Right lobe of liver (tissue), 6 donors: ENCODE data around the gene KIF6. TPM values are rescaled to one million over a fixed set of nuclear protein-coding genes. Genes with fewer than 3 reads are reported as not detected.

ENCODE experiments used
- ATAC-seq, 4 donors: fragments of 200-7000 bp; cut with Tn5 transposase; one replicate each; pipeline ENCODE4 v1.9.1; 2020; ENCODE audit warnings: mild to moderate bottlenecking in 4 of 4, moderate library complexity in 4 of 4
- DNase-seq, 3 donors: peaks; one replicate each; pipeline ENCODE4 v3.0.0-alpha.2; 2020
- H3K27ac ChIP-seq, 3 donors: fragments of 200-600 bp; one replicate each; pipeline ENCODE4 v1.8.0; 2022
- H3K27me3 ChIP-seq, 2 donors: fragments of 200-600 bp; one replicate each; pipeline ENCODE4 v1.8.0; 2022
- H3K36me3 ChIP-seq, 4 donors: fragments of 200-600 bp; sonication (generic) in 1 of 4; one replicate each; pipeline versions ENCODE4 v1.5.1 to v1.8.0; 2017 to 2022; ENCODE audit warnings: control low read depth in 1 of 4
- H3K4me1 ChIP-seq, 4 donors: fragments of 200-600 bp; sonication (generic) in 1 of 4; one replicate each; pipeline versions ENCODE4 v1.5.1 to v1.8.0; 2017 to 2022; ENCODE audit warnings: control low read depth in 1 of 4
- H3K4me3 ChIP-seq, 3 donors: fragments of 200-600 bp; one replicate each; pipeline ENCODE4 v1.8.0; 2022
- H3K9me3 ChIP-seq, 4 donors: fragments of 200-600 bp; sonication (generic) in 1 of 4; one replicate each; pipeline versions ENCODE4 v1.5.1 to v1.8.0; 2017 to 2022; ENCODE audit warnings: control low read depth in 1 of 4
- POLR2A ChIP-seq: fragments of 450-650 bp; IDR thresholded peaks from one replicate; pipeline ENCODE4 v1.6.1; 2017; ENCODE audit warnings: antibody characterized with exemption, mild to moderate bottlenecking
- WGBS: methylation state at CpG from one replicate; pipeline ENCODE4 v1.1.6; 2018; ENCODE audit warnings: low coverage, low lambda C conversion rate; ENCODE audit not compliant: insufficient coverage; ENCODE audit errors: missing lambda C conversion rate; 5-methylcytosine and 5-hydroxymethylcytosine counted together
- intact Hi-C, 2 donors: fragments of 100-400 bp; cut with DNase I; formaldehyde crosslinking; loops; one replicate each; pipeline versions ENCODE4 v1.11.2 to v1.14.1; 2022
- total RNA-seq, 6 experiments: library from RNA; depleted of rRNA in 2 of 6; stranded (reverse); fragments of >200 nt in 2 of 6; fragmentation: NEBNext Ultra II Directional in 3 of 6; extraction: Animal tissue kit (Norgen Biotek cat#: 25700) in 3 of 6; gene quantifications; one replicate each; pipeline versions ENCODE4 v1.1.0 to v1.2.4, GENCODE V29; 2016 to 2023
- TF ChIP-seq, protein P1 (sequence below), 4 donors: fragments of 200-600 bp in 3 of 4; fragments of 450-650 bp in 1 of 4; IDR thresholded peaks; one replicate each; pipeline versions ENCODE4 v1.5.1 to v1.8.0; 2016 to 2022; ENCODE audit warnings: antibody characterized with exemption in 4 of 4, mild to moderate bottlenecking in 2 of 4
- donor health status: DM: no; HTN: yes; CAD: no.
- donor health status: DM: no; HTN: no; CAD: no.
- donor health status: DM: no; HTN: no; CAD: no.
- donor health status: DM: no; HTN: yes; CAD: no.
- donor health status: DM: no; HTN: yes; CAD: no.

Gene KIF6
- total RNA-seq, 6 experiments from 2014 or later, result 0.18 to 0.83 (median 0.37) TPM; not detected in 2

DNA sequence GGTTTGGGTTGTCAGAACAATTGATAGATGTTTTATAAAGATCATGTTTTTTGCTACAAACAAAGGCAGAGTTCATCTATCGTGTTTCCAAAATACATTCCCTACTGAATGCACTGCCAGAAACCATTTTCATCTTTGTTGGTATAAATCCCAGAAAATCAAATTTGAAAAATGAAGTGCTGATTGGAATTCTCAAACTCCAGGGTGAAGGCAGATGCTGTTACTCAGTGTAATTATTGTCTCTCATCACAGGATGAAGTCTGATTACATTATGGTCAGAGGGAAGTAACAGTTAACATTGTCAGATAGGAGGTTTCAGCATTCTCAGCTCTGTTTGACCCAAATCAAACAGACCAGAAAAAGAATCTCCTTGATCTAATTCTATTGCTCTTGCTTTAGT, 204.3 kb downstream of the KIF6 start:
- TF ChIP-seq, protein P1, sequence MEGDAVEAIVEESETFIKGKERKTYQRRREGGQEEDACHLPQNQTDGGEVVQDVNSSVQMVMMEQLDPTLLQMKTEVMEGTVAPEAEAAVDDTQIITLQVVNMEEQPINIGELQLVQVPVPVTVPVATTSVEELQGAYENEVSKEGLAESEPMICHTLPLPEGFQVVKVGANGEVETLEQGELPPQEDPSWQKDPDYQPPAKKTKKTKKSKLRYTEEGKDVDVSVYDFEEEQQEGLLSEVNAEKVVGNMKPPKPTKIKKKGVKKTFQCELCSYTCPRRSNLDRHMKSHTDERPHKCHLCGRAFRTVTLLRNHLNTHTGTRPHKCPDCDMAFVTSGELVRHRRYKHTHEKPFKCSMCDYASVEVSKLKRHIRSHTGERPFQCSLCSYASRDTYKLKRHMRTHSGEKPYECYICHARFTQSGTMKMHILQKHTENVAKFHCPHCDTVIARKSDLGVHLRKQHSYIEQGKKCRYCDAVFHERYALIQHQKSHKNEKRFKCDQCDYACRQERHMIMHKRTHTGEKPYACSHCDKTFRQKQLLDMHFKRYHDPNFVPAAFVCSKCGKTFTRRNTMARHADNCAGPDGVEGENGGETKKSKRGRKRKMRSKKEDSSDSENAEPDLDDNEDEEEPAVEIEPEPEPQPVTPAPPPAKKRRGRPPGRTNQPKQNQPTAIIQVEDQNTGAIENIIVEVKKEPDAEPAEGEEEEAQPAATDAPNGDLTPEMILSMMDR (IDR thresholded peaks at IDR 0.05), result no peak
- no peak for TF ChIP-seq POLR2A
- 55% methylated on average over 1 of the region's 1 CpG for WGBS
- intact Hi-C loops, result no loop called here
- no peak for DNase-seq
- Histone ChIP-seq H3K36me3 (no peaks in the 10 kb centered on the region), H3K4me3 (no peak overlapping the region), H3K27ac (no peak overlapping the region), H3K4me1 (no peaks in the 10 kb centered on the region), H3K9me3 (no peaks in the 10 kb centered on the region), H3K27me3 (no peaks in the 10 kb centered on the region)
- ATAC-seq, result no peak

DNA sequence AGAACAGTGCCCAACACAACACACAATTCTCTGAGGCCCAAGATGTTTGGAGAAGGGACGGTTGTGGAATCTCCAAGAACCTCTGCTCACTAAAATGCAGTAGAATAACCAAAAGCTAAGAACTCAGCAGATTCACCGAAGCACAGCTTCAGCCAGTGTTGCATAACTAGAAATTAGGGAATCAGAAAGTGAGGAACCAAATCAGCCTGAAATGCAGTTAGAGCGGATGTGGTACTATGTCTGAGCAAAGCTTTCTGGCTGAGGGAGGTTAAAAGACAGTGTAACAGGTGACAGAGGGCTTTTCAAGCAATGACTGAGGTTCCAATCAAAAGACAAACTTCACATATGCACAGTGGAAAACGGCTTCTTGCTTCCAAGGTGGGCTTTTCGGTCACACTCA, 204.8 kb downstream of the KIF6 start:
- no peak overlapping the region for H3K27ac ChIP-seq

DNA sequence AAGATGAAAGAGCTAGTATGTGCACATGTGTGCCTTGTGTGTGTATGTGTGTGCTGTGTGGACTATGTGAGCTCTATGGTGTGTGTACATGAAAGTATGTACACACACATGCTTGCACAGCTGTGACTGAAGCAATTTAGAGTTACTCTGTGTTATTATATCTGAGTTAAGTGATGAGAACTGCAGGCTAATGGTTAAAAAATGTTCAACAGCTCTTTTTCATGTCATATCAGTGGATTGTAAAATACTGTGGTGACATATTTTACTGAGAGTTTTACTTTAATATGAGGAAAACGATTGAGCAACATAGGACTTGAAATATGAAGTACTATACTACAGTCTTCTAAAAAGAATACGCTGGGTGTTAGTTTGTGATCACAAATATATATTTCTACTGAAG, 207.0 kb downstream of the KIF6 start:
- ATAC-seq (no peak), DNase-seq (no peak)
- 56% methylated on average over 2 of the region's 2 CpGs for WGBS
- no peaks in the 10 kb centered on the region for H3K36me3 ChIP-seq
- H3K4me1 ChIP-seq, result no peaks in the 10 kb centered on the region
- no peaks in the 10 kb centered on the region for H3K27me3 ChIP-seq
- intact Hi-C loops, result no loop called here
- no peak overlapping the region for H3K27ac ChIP-seq
- H3K4me3 ChIP-seq, result no peak overlapping the region
- H3K9me3 ChIP-seq, result no peaks in the 10 kb centered on the region
- TF ChIP-seq, protein P1 (IDR thresholded peaks at IDR 0.05), result no peak

More for the DNA sequence above, 204.8 kb downstream of the KIF6 start:
- ATAC-seq, result no peak
- DNase-seq, result no peak
- H3K4me1 ChIP-seq, result no peaks in the 10 kb centered on the region
- intact Hi-C loops, result no loop called here
- H3K36me3 ChIP-seq, result no peaks in the 10 kb centered on the region
- no peak for TF ChIP-seq POLR2A
- no peaks in the 10 kb centered on the region for H3K9me3 ChIP-seq
- no peak overlapping the region for H3K4me3 ChIP-seq
- H3K27me3 ChIP-seq, result no peaks in the 10 kb centered on the region
- 66% methylated on average over 5 of the region's 5 CpGs for WGBS

DNA sequence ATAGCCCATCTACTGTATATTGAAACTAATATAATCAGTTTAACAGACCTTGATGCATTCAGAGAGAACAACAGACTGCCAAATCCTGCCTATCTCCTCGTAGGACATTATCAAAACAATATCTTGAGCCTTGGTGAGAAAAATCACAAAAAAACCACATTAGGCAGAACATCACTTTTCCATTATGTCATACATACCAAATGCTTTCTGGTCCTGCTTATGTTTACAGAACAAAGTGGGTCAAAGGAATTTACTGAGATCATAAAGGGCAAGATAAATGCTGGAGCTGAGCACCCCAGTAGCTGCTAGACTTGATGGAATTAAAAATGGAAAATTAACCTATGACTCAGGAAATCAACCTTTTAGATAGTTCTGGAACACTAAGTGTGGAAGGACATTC, 207.5 kb downstream of the KIF6 start:
- no peaks in the 10 kb centered on the region for H3K4me1 ChIP-seq
- H3K27ac ChIP-seq, result no peak overlapping the region
- intact Hi-C loops, result no loop called here
- WGBS, result 38% methylated on average over 1 of the region's 1 CpG
- H3K27me3 ChIP-seq, result no peaks in the 10 kb centered on the region
- H3K36me3 ChIP-seq, result no peaks in the 10 kb centered on the region
- ATAC-seq (no peak), DNase-seq (no peak)
- no peak overlapping the region for H3K4me3 ChIP-seq
- H3K9me3 ChIP-seq, result no peaks in the 10 kb centered on the region
- TF ChIP-seq, protein P1 (IDR thresholded peaks at IDR 0.05), result no peak
- TF ChIP-seq POLR2A, result no peak

DNA sequence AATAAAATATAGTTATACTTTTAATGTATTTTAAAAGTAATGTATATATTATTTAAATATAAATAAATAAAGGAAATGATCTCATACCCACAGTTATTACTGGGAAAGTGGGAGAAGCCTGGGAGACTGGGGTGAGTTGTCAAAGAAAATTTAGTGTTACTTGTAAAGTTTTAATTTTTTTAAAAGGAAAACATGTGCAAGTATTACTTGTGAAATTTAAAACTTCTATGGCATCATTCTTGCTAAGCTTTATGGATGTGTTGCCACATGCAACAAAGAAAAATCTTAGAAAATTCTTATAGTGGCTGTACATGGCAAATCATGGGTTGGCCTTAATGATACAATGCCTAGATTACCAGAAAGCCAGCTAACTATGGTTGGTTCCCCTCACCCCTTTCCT, 208.7 kb downstream of the KIF6 start:
- intact Hi-C loops, result no loop called here
- DNase-seq, result no peak
- H3K9me3 ChIP-seq, result no peaks in the 10 kb centered on the region
- no peaks in the 10 kb centered on the region for H3K4me1 ChIP-seq
- H3K27ac ChIP-seq, result no peak overlapping the region
- ATAC-seq, result no peak
- H3K4me3 ChIP-seq, result no peak overlapping the region
- no peaks in the 10 kb centered on the region for H3K36me3 ChIP-seq
- no peaks in the 10 kb centered on the region for H3K27me3 ChIP-seq
- TF ChIP-seq, protein P1 (IDR thresholded peaks at IDR 0.05), result no peak
- TF ChIP-seq POLR2A, result no peak
